ENCODE measurements around the gene ZNF800. TPM values are rescaled to one million over a fixed set of nuclear protein-coding genes. Genes with fewer than 3 reads are reported as not detected.

Gene ZNF800
- total RNA-seq, 2 donors from 2014 or later, result 43.6 to 45.9 TPM

GRCh38 chr7:127337581-127337980 is 54.9 kb downstream of the ZNF800 start:
- Histone ChIP-seq H3K4me1 (ENCODE audit: control insufficient read depth in 1 of 2, low read depth in 2 of 2) (no peaks in the 10 kb centered on the region), H3K9me3 (peaks cover 3% of the 10 kb centered on the region), H3K27ac (no peak overlapping the region), H3K27me3 (replicated peaks; ENCODE audit: insufficient read depth) (no peaks in the 10 kb centered on the region), H3K4me3 (no peak overlapping the region), H3K36me3 (no peaks in the 10 kb centered on the region)
- TF ChIP-seq CTCF (IDR thresholded peaks at IDR 0.05), result no peak
- DNase-seq (ENCODE audit: low spot score), result no peak
- ATAC-seq (ENCODE audit: insufficient number of reproducible peaks, low FRiP score, low read depth), result no peak

GRCh38 chr7:127336458-127336857 is 56.0 kb downstream of the ZNF800 start:
- no peak for ATAC-seq (ENCODE audit: insufficient number of reproducible peaks, low FRiP score, low read depth)
- no peak for DNase-seq (ENCODE audit: low spot score)
- Histone ChIP-seq H3K27ac (no peak overlapping the region), H3K36me3 (no peaks in the 10 kb centered on the region), H3K9me3 (no peaks in the 10 kb centered on the region), H3K27me3 (replicated peaks; ENCODE audit: insufficient read depth) (no peaks in the 10 kb centered on the region), H3K4me1 (ENCODE audit: control insufficient read depth in 1 of 2, low read depth in 2 of 2) (no peaks in the 10 kb centered on the region), H3K4me3 (no peak overlapping the region)
- no peak for TF ChIP-seq CTCF (IDR thresholded peaks at IDR 0.05)

GRCh38 chr7:127332880-127333279 is 59.6 kb downstream of the ZNF800 start:
- no peak for TF ChIP-seq CTCF (IDR thresholded peaks at IDR 0.05)
- no peak for DNase-seq (ENCODE audit: low spot score)
- H3K27me3 ChIP-seq (replicated peaks; ENCODE audit: insufficient read depth), result no peaks in the 10 kb centered on the region
- H3K36me3 ChIP-seq, result no peaks in the 10 kb centered on the region
- H3K4me1 ChIP-seq (ENCODE audit: control insufficient read depth in 1 of 2, low read depth in 2 of 2), result no peaks in the 10 kb centered on the region
- ATAC-seq (ENCODE audit: insufficient number of reproducible peaks, low FRiP score, low read depth), result no peak
- H3K4me3 ChIP-seq, result no peak overlapping the region
- H3K27ac ChIP-seq, result no peak overlapping the region
- H3K9me3 ChIP-seq, result no peaks in the 10 kb centered on the region

GRCh38 chr7:127330070-127330469 is 62.4 kb downstream of the ZNF800 start:
- DNase-seq (ENCODE audit: low spot score) (no peak), ATAC-seq (ENCODE audit: insufficient number of reproducible peaks, low FRiP score, low read depth) (no peak)
- Histone ChIP-seq H3K4me1 (ENCODE audit: control insufficient read depth in 1 of 2, low read depth in 2 of 2) (no peaks in the 10 kb centered on the region), H3K27ac (no peak overlapping the region), H3K9me3 (no peaks in the 10 kb centered on the region), H3K27me3 (replicated peaks; ENCODE audit: insufficient read depth) (no peaks in the 10 kb centered on the region), H3K36me3 (no peaks in the 10 kb centered on the region), H3K4me3 (no peak overlapping the region)
- TF ChIP-seq CTCF (IDR thresholded peaks at IDR 0.05), result no peak

GRCh38 chr7:127322832-127323493 is 69.5 kb downstream of the ZNF800 start:
- ATAC-seq (ENCODE audit: insufficient number of reproducible peaks, low FRiP score, low read depth) (no peak), DNase-seq (ENCODE audit: low spot score) (no peak)
- Histone ChIP-seq H3K27ac (no peak overlapping the region), H3K4me3 (no peak overlapping the region), H3K4me1 (ENCODE audit: control insufficient read depth in 1 of 2, low read depth in 2 of 2) (no peaks in the 10 kb centered on the region), H3K9me3 (no peaks in the 10 kb centered on the region), H3K36me3 (no peaks in the 10 kb centered on the region), H3K27me3 (replicated peaks; ENCODE audit: insufficient read depth) (no peaks in the 10 kb centered on the region)
- no peak for TF ChIP-seq CTCF (IDR thresholded peaks at IDR 0.05)
